ENCODE results near the gene NAA80. TPM values are rescaled to one million over a fixed set of nuclear protein-coding genes. Genes with fewer than 3 reads are reported as not detected.

Gene NAA80
- total and polyA plus RNA-seq, 10 of the 15 experiments (the other 5 are each of a cell fraction or from before 2014, with no cell fraction given) = 0.48 to 12.7 (median 6.7) TPM

GRCh38 chr3:50294492-50295403 is 4.5 kb downstream of the NAA80 start:
- no TSS peak for BruUV-seq (replicated peaks)
- ChIA-PET RAD21 (ENCODE audit: unreplicated experiment) (no interaction called here), SMC1A (ENCODE audit: uncharacterized antibody, unreplicated experiment) (no interaction called here), POLR2A (interaction anchor here (1.1 kb wide), 1 partner anchor 43 kb away, joined by 3 read pairs; no protein-coding TSS in a partner anchor), CTCF (interaction anchor here (0.6 kb wide), 1 partner anchor 68 kb away, joined by 3 read pairs; no protein-coding TSS in a partner anchor)
- Histone ChIP-seq H3K36me3 (ENCODE audit: control insufficient read depth in 2 of 2, insufficient read depth in 2 of 2, low read length in 1 of 2) (peaks cover 0 to 5% of the 10 kb centered on the region in 2 experiments; a peak in 2 of 4 replicates), H3K27me3 (replicated peaks in 1 of 2; ENCODE audit: control insufficient read depth in 2 of 2, insufficient read depth in 2 of 2, low read length in 1 of 2) (no peaks in the 10 kb centered on the region), H3K79me2 (ENCODE audit: control insufficient read depth, insufficient read depth, low read length) (peaks cover 21% of the 10 kb centered on the region), H4K20me1 (ENCODE audit: control insufficient read depth, insufficient read depth) (no peaks in the 10 kb centered on the region), H3K27ac (ENCODE audit: control insufficient read depth, insufficient read depth) (no peak overlapping the region), H3K4me1 (ENCODE audit: control insufficient read depth, insufficient read depth, low read length) (peaks cover 7% of the 10 kb centered on the region), H3K9ac (ENCODE audit: control insufficient read depth, insufficient read depth, low read length) (no peak overlapping the region), H3K9me3 (replicated peaks; ENCODE audit: control insufficient read depth, insufficient read depth, low read length) (no peaks in the 10 kb centered on the region), H2AFZ (ENCODE audit: control insufficient read depth, low read depth, low read length) (no peak overlapping the region), H3K4me3 (no peak overlapping the region), H3K4me2 (ENCODE audit: control insufficient read depth, insufficient read depth) (no peak overlapping the region)
- ATAC-seq = no peak
- TF ChIP-seq RELA (IDR thresholded peaks at IDR 0.05; ENCODE audit: borderline replicate concordance, partially characterized antibody) (no peak), BCL11A (IDR thresholded peaks at IDR 0.05; ENCODE audit: low read depth, low read length) (no peak), MTA2 (IDR thresholded peaks at IDR 0.05; ENCODE audit: low read depth) (no peak), CBFB (IDR thresholded peaks at IDR 0.05; ENCODE audit: low read depth) (no peak), SKIL (IDR thresholded peaks at IDR 0.05; ENCODE audit: low read depth, poor library complexity, severe bottlenecking) (no peak), NFYA (IDR thresholded peaks at IDR 0.05; ENCODE audit: borderline replicate concordance, low read depth, low read length) (no peak), POLR2A (IDR thresholded peaks at IDR 0.05; ENCODE audit: low read depth, low read length) (0 out of 2 replicates have a peak, but pooled peaks have one; percentile 20), SREBF1 (IDR thresholded peaks at IDR 0.05; ENCODE audit: low read length) (no peak)
- 87% methylated on average over 22 of the region's 22 CpGs for WGBS (ENCODE audit: insufficient coverage, insufficient replicate concordance, low lambda C conversion rate, missing lambda C conversion rate)
- in situ Hi-C loops (cut with MboI) = no loop called here
- no peak for DNase-seq (ENCODE audit: low read depth, low spot score)
- FAIRE-seq = no peak
- intact Hi-C loops (cut with micrococcal nuclease; ENCODE audit: unreplicated experiment) = loop anchor here (5.0 kb wide), 1 partner anchor 43 kb away; no protein-coding TSS in a partner anchor

Data from GM12878 (cell line).